Stimulated activated CD4-positive, alpha-beta T cell treated with anti-CD3 and anti-CD28 coated beads, Interleukin-12 subunit alpha, Interleukin-12 subunit beta, amount 100 ng/mL, for 4 hours (primary cell): ENCODE data around the gene ZXDA.
"Not testable (repeated sequence)": the region's sequence is repeated elsewhere in the genome, so short reads cannot be mapped to it uniquely, and the experiment has no call there.

ENCODE experiments used
- DNase-seq: peaks from one replicate; pipeline ENCODE4 v3.0.0-alpha.2; 2020

Gene ZXDA

GRCh38 chrX:57910287-57910912 lies at the start of gene ZXDA:
Gene ZXDA (minus strand): TSS chrX:57910458. CDS start chrX:57910420, 38 bp downstream.
- not testable (repeated sequence) for DNase-seq

GRCh38 chrX:57952320-57952678 lies 42.0 kb upstream of the ZXDA start:
- DNase-seq, result no peak

GRCh38 chrX:57951666-57952319 lies 41.5 kb upstream of the ZXDA start:
- no peak for DNase-seq

GRCh38 chrX:57933321-57933720 lies 23.1 kb upstream of the ZXDA start:
- DNase-seq, result no peak

GRCh38 chrX:57932266-57932665 lies 22.0 kb upstream of the ZXDA start:
- DNase-seq, result no peak

- no peak for DNase-seq
Measured at GRCh38 chrX:57930051-57930450, 19.8 kb upstream of the ZXDA start.

GRCh38 chrX:57929373-57929772 lies 19.1 kb upstream of the ZXDA start:
- DNase-seq, result no peak

- no peak for DNase-seq
Measured at GRCh38 chrX:57925806-57926205, 15.5 kb upstream of the ZXDA start.

- no peak for DNase-seq
Measured at GRCh38 chrX:57918750-57919436, 8.6 kb upstream of the ZXDA start.

GRCh38 chrX:57915680-57916079 lies 5.4 kb upstream of the ZXDA start:
- DNase-seq, result no peak

GRCh38 chrX:57909595-57910286 lies 517 bp downstream of the ZXDA start:
- DNase-seq, result peak; percentile 6

GRCh38 chrX:57908972-57909594 lies 1.2 kb downstream of the ZXDA start:
- DNase-seq, result not testable (repeated sequence)

GRCh38 chrX:57906790-57907189 lies 3.5 kb downstream of the ZXDA start:
- no peak for DNase-seq

- DNase-seq, result no peak
Measured at GRCh38 chrX:57905141-57905540, 5.1 kb downstream of the ZXDA start.

GRCh38 chrX:57904176-57904880 lies 5.9 kb downstream of the ZXDA start:
- no peak for DNase-seq

- DNase-seq, result no peak
Measured at GRCh38 chrX:57902633-57903032, 7.6 kb downstream of the ZXDA start.

GRCh38 chrX:57901466-57901865 lies 8.8 kb downstream of the ZXDA start:
- DNase-seq, result no peak

- DNase-seq, result no peak
Measured at GRCh38 chrX:57900975-57901374, 9.3 kb downstream of the ZXDA start.

- DNase-seq, result no peak
Measured at GRCh38 chrX:57899906-57900305, 10.4 kb downstream of the ZXDA start.

GRCh38 chrX:57899064-57899463 lies 11.2 kb downstream of the ZXDA start:
- DNase-seq, result no peak

GRCh38 chrX:57871463-57871862 lies 38.8 kb downstream of the ZXDA start:
- no peak for DNase-seq
